NCI-H524 (cell line): ENCODE data around the gene HOXB4.

Source experiments
- DNase-seq, 2 experiments: peaks; one replicate each; lab custom pipeline; 2025; lab: John Stamatoyannopoulos, UW

The HOXB4 gene

GRCh38 chr17:48589831-48590606 lies 11.9 kb upstream of the HOXB4 start, which contains the start of gene HOXB3:
Gene HOXB3, minus strand, starts transcription at chr17:48590241. Its CDS starts 37,767 bp downstream, at chr17:48552474.
- DNase-seq: no peak

GRCh38 chr17:48589060-48589830 lies 11.1 kb upstream of the HOXB4 start:
- DNase-seq: no peak

DNA sequence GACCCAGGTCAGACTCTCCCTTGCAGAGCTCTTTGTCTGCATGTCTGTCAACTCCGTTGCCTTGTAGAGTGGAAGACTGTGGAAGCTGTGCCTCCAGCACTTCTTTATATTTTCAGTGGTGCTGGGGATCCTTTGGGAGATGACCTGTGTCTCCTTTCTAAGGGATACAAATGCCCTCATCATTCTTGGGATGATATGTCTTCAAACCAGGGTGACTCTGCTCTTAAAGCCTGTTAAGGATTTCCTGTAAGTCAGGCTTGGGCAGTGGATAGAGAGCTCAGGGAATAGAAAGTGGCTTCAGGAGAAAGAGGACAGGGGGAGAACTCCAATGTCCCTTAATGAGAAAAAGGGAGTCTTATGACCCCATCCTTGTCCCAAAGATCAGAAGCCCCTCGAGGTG lies 10.4 kb upstream of the HOXB4 start:
- no peak for DNase-seq

DNA sequence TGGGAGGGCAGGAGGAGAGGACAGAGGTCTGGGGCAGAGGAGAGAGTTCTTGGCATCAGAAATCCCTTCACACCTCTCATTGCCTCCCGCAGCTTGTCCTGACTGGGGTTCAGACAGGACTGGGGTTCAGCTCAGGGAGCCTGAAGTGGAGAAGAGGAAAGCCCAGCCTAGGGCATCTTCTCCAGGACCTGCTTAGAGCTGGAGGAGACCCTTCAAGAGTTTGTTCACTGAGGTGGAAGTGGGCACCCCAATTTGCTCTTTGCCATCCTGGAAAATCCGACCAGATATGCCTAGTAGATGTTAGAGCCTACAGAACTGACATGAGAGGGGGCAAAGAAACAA lies 9.9 kb upstream of the HOXB4 start:
- DNase-seq: no peak

- peak in 1 of 2 experiments; percentile 18 for DNase-seq
These were observed 9.3 kb upstream of the HOXB4 start for GRCh38 chr17:48587276-48588073.

DNA sequence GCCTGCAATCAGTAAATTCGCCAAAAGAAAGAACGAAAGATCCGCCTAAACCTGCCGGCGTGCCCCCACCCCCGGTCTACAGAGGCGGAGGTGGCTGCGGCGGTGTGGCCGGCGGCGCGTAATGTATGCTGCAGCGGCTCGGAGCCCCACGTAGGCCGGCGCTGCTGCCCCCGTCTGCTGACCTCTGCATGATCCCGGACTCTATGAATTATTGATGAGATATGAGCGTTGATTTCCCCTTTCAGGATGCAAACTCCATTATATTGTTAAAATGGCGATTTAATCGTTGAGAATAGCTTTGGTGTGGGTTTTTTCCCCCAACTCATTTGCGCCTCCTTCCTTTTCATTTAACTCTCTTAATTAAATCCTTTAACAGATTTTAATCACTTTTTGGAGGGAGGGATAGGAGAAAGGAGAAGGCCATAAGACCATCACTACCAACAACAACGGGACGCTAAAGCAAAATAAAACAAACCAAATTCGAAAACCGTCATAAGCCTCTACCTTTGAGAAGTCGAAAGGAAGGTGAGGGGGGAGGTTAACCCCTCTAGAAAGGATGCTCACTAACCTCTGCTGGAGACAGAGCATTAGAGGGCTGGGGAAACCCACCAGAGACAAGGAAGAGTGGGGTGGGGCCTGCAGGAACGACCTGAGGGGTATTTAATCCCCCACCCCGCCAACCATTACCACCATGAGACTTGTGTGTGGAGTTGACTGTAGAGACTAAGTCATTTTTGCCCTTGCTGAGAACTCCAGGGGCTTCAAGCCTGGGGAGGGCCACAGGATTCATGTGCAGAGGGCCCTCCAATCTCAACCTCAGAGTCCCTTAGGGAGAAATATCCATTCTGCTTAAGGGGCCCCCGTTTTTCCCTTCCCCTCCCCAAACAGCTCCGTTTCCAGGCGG lies 8.5 kb upstream of the HOXB4 start:
- no peak for DNase-seq

- DNase-seq: no peak
These were observed 6.1 kb upstream of the HOXB4 start for GRCh38 chr17:48584223-48584741.

DNA sequence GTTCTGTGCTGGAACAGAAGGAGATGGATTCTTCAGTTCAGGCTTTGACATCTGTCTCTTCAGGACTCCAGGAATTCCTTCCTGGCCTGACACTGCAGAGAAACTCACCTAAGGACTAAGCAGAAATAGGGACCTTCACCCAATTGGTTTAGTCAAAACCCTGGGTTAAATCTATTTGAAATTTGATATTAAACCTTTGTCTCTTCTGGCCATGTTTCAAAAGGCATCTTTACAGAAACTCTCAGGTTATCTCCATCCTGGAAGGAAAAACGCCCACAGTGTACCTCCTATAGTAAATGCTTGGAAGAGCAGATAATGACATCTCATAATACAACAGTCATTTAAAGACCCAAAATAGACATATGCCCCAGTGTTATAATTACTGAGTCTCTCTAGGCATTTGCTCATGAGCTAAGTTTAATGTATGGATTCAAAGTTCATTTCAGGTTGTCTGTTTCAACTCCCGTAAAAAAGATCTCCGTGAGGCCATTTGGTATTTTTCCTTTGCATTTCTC lies 5.6 kb upstream of the HOXB4 start:
- DNase-seq: no peak

GRCh38 chr17:48582750-48583069 lies 4.6 kb upstream of the HOXB4 start:
- DNase-seq: no peak

DNA sequence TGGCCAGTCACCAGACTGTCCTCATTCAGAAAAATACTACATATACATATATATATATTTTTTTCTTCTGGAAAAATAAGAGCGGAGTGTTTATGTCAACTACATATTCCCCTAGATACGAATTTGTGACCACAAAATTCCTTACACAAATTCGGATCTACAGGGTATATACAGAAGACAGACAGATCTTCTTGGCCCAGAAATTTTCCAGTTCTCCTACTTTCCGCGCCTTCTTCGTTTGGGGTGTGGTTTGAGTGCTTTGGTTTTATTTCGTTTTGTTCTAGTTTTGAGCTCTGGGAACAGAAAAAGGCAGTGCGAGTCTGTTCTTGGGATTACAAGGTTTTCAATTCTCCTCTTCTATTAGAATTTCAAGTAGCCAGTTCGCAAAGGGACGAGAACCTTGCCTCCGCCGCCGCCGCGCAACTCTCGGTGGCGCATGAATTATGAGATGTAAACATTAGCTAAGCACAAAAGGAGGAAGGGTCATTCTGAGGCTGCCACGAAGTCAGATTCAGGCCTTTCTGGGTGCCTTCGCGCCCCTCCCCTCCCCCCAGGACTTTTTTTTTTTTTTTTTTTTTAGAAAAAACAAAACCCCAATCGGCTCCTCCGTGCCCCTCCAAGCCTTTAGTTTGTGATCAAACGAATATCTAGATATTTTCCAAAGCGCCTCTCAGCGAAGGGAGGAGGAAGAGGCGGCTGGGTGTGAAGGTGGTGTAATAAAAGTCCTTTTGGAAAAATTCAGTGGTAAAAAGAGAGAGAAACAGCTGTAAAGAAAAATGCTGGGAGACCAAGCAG lies 1.8 kb upstream of the HOXB4 start:
- peak in 1 of 2 experiments; percentile 43 for DNase-seq

- DNase-seq: peak in 1 of 2 experiments; percentile 36
These were observed 1.3 kb upstream of the HOXB4 start for GRCh38 chr17:48579471-48579759.

GRCh38 chr17:48578616-48579470 lies 693 bp upstream of the HOXB4 start:
- no peak for DNase-seq

- no peak for DNase-seq
These were observed 712 bp downstream of the HOXB4 start for GRCh38 chr17:48577330-48577945.

- DNase-seq: no peak
These were observed 1.5 kb downstream of the HOXB4 start for GRCh38 chr17:48576479-48577309.

GRCh38 chr17:48575673-48576478 lies 2.3 kb downstream of the HOXB4 start:
- DNase-seq: no peak

GRCh38 chr17:48575066-48575582 lies 3.0 kb downstream of the HOXB4 start:
- no peak for DNase-seq

- DNase-seq: no peak
These were observed 3.6 kb downstream of the HOXB4 start for GRCh38 chr17:48574505-48575065.
